GM19468 (cell line): ENCODE results near the gene PTOV1.
A peak's percentile ranks its signal among the peaks of the same experiment; 100 is the strongest.
"Not testable (repeated sequence)": the region's sequence is repeated elsewhere in the genome, so short reads cannot be mapped to it uniquely, and the experiment has no call there.

Experiments
- ATAC-seq: cut with Tn5 transposase; IDR thresholded peaks from one replicate; pipeline ENCODE4 v1.9.1; 2021; ENCODE audit warnings: mild to moderate bottlenecking, moderate library complexity, moderate number of reproducible peaks; ENCODE audit not compliant: unreplicated experiment; ENCODE audit errors: extremely low read depth

The PTOV1 gene

DNA sequence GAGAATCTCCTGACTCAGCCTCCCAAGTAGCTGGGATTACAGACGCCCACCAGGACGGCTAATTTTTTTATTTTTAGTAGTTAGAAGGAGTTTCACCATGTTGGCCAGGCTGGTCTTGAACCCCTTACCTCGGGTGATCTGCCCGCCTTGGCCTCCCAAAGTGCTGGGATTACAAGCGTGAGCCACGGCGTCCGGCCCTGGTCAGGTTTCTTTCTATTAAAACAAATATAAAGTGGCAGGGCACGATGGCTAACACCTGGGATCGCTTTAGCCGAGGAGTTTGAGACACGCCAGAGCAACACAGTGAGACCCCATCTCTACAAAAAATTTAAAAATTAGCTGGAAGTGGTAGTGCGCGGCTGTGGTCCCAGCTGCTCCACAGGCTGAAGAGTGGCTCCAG lies 34.4 kb upstream of the PTOV1 start:
- no peak for ATAC-seq

DNA sequence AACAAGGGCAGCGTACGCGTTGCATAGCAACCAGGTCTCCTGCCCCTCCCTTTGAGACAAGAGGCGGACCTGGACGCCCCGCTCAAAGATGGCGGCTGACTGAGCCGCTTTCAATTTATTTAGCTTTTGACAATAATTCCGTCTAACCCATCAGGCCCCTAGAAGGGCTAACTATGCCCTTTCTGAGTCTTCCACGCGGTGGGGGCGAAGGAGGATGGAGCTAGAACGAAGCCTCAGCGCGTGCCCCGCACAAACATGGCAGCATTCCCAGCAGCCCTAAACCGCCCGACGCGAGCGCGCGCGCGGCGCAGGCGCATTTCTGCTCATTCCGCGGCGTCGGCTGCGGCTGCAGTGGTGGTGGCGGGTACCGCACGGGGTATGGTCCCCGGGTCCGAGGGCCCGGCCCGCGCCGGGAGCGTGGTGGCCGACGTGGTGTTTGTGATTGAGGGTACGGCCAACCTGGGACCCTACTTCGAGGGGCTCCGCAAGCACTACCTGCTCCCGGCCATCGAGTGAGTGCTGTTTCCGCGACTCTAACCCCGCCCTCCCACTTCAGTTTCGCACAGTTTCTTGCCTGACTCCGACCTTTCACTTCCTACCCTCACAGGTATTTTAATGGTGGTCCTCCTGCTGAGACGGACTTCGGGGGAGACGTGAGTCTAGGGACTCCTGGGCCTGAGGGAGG lies 32.9 kb upstream of the PTOV1 start, which contains the start of gene MED25:
TSS of gene MED25 (plus strand) at position 326 of the 685 bp plus-strand sequence. CDS start at position 379, 53 bp downstream.
- ATAC-seq = peak; percentile 40

DNA sequence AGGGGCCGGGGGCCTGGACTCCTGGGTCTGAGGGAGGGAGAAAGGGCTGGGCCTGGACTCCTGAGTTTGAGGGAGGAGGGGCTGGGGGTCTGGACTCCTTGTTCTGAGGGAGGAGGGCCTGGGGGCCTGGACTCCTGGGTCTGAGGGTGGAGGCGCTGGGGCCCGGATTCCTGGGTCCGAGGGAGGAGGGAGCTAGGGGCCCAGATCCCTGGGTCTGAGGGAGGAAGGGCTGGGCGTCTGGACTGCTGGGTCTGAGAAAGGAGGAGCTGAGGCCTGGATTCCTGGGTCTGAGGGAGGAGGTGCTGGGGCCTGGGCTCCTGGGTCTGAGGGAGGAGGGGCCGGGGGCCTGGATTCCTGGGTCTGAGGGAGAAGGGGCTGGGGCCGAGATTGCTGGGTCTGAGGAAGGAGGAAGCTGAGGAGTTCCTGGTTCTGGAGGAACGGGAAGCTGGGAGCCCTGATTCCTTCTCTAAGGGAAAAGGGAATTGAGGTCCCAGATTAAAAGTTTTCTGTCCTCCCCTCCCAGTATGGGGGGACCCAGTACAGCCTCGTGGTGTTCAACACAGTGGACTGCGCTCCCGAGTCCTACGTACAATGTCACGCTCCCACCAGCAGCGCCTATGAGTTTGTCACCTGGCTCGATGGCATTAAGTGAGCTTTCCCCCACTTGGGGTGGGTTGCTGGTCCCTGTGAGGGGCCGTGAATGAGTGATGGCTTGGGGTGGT lies 32.1 kb upstream of the PTOV1 start:
- no peak for ATAC-seq

DNA sequence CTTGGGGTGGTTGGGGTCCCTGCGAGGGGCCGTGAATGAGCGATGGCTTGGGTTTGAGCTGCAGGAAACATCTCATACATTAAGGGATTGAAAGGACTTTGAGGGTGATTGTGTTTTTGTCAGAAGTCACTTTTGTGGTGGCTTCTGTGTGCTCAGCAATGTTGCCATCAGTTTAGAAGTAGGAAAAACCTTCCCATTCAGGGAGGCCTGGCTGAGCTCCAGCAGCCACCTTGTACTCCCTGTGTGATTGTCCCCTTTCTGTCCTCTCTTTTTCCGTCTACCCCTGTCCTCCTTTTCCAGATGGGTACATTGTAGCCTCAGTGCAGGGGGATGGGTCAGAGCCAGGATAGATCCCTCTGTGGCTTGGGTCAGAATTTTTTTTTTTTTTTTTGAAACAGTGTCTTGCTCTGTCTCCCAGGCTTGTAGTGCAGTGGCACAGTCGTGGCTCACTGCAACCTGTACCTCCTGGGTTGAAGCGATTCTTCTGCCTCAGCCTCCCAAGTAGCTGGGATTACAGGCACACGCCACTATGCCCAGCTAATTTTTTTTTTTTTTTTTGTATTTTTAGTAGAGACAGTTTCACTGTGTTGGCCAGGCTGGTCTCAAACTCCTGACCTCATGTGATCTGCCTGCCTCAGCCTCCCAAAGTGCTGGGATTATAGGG lies 31.4 kb upstream of the PTOV1 start:
- ATAC-seq = not testable (repeated sequence)

DNA sequence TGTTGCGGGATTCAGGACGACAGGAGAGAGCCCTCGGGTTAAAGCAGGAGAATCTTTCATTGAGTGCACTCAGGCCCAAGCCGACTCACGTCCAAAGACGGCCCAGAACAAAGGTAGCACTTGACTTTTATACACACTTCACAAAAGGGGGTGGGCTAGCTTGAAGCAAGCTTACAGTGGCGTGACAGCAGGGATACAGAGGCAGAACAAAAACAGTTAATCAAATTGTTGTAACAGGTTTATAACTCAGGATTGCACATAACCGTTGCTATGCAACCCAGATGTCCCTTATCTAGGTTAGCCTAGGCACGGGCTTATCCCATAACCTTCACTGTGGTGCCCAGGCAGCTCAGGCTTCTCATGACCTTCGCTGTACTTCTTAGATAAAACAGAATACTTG lies 30.8 kb upstream of the PTOV1 start:
- no peak for ATAC-seq

DNA sequence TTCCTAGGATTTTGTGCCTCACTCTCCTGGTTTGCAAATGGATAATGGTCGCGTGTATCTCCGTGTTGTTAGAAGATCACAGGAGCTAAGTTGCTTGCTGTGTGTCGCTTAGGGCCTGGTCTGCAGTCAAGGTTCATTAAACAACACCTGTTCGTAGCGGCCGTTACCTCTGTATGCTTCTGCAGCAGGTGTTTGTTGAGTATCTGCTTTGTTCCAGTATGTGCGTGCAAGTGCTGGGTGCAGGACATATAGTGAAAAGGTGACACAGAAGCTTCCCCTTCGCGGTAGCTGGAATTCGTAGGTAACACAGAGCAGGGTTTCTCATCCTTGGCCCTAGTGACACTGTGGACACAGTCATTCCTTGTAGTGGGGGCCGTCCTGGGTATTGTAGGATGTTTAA lies 27.5 kb upstream of the PTOV1 start:
- no peak for ATAC-seq

DNA sequence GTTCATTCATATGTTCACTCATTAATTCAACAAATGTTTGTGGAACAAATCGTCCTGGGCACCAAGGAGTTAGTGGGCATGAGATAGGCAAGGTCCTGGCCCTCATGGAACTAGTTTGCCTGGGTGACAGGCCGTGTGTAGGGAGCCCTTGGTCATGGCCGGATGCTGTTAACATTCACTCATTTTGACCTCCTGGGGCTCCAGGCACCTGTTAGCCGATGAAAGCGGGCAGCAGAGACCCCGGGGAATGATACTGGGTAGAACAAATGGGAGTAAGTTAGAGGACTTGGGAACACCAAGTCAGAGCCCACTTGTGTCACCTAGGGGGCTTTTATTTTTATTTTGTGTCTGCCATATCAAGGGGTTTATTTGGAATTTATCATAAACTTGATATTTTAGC lies 26.3 kb upstream of the PTOV1 start:
- ATAC-seq = no peak

DNA sequence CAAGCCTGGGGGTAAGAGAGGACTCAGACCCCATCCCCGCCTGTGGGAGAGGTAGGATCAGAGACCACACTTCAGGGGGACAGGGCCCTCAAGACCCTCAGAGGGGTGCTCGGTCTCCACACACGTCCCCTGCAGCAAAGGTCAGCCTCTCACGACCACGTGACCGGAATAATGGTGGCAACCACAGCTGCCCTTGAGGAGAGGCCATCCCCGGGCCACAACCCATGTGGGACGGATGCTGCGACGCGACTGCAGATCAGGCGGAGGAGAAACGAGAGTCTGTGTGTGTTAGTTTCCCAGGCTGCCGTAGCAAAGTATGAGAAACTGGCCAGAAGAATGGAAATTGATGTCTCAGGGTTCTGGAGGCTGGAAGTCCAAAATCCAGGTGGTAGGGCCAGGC lies 23.9 kb upstream of the PTOV1 start:
- ATAC-seq = no peak

DNA sequence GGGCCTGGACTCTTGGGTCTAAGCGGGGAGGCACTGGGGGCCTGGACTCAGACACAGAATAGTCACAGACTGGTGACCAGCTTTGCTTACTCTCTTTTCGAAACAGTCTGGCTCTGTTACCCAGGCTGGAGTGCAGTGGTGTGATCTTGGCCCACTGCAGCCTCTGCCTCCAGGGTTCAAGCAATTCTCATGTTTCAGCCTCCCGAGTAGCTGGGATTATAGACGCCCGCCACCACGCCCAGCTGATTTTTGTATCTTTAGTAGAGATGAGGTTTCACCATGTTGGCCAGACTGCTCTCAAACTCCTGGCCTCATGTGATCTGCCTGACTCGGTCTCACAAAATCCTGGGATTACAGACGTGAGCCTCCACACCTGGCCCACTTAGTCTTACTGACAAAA lies 21.8 kb upstream of the PTOV1 start:
- no peak for ATAC-seq

DNA sequence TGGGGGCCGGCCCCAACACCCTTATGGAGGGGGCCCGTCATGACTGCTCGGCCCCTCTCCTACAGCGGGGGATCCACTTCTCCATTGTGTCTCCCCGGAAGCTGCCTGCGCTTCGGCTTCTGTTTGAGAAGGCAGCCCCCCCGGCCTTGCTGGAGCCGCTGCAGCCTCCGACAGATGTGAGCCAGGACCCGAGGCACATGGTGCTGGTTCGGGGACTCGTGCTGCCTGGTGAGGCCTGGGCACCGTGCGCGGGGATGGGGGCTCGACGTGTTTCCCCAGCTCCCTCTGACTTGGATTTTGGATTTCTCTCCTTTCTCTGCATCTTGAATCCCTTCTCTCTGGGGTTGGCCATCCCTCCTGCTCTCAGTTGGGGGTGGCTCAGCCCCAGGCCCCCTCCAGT lies 21.2 kb upstream of the PTOV1 start:
- ATAC-seq = no peak

DNA sequence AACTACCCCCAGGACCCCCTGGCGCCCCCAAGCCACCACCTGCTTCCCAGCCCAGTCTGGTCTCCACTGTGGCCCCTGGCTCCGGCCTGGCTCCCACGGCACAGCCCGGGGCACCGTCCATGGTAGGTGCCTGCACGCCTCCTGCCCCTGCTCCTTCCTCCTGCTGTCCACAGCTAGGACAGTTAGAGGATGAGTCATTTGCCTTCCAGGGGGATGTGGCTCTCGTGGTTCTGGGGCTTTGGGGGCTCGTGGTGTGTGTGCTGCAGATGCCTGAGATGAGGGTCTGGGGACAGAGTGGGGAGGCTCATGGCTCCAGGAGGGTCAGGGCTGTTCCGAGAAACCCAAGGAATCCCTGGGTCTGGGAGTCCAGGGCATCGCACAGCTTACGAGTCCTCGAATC lies 20.2 kb upstream of the PTOV1 start:
- ATAC-seq = no peak

DNA sequence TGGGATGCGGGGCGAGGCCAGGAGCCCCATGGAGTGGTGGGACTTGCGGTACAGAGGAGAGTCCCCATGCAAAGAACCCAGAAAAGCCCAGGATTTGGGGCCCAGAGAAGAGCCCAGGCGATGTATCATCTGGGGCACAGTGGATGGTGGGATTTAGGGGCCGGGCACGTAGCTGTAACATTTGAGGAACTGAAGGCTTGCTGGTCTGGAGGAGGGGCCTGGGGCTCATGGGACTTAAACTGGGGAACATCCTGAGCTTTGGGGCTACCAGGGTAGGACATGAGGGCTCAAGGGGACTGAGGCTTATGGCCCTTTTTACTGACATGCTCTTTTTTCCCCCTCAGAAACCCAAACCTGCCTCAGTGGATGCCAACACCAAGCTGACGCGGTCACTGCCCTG lies 19.4 kb upstream of the PTOV1 start:
- no peak for ATAC-seq

DNA sequence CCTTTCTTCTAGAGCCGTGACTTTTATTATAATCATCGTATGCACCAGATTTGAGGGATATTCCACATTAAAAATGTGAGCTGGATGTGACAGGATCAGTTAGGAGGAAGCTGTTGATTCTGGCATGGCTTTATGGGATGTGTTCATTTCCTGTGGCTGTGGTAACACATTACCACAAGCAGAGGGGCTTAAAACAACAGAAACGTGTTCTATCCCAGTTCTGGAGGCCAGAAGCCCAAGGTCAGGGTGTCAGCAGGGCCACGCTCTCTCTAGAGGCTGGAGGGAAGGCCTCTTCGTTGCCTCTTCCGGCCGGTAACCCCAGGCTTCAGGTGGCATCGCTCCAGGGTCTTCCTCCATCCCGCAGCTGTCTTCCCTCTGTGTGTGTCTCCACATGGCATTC lies 18.4 kb upstream of the PTOV1 start:
- ATAC-seq = no peak

DNA sequence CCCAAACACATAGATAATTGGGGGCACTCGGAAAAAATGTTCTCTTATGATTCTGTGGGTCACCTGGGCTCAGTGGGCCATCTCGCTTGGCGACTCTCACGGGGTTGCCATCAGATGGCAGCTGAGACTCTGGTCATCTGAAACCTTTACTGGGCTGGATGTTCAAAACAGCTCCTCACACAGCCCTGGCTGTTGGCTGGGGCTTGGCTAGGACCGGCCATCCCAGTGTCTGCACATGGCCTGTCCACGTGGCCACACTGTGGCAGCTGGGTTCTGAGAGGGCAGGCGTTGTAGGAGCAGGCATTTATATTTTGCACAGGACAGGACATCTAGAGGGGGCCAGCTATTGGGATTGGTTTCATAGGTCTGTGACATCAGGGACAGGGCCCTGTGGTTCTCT lies 17.4 kb upstream of the PTOV1 start:
- ATAC-seq = no peak

DNA sequence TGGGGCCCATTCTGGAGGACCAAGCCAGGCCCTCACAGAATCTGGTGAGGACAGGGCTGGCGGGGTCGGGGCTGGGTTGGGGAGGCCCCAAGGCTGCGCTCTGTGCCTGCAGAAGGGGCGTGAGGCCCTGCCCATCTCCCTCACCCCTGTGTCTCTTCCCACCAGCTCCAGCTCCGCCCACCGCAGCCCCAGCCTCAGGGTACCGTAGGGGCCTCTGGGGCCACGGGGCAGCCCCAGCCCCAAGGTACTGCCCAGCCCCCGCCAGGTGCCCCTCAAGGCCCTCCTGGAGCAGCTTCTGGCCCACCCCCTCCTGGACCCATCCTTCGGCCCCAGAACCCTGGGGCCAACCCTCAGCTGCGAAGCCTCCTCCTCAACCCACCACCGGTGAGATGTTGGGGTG lies 15.4 kb upstream of the PTOV1 start:
- ATAC-seq = no peak

DNA sequence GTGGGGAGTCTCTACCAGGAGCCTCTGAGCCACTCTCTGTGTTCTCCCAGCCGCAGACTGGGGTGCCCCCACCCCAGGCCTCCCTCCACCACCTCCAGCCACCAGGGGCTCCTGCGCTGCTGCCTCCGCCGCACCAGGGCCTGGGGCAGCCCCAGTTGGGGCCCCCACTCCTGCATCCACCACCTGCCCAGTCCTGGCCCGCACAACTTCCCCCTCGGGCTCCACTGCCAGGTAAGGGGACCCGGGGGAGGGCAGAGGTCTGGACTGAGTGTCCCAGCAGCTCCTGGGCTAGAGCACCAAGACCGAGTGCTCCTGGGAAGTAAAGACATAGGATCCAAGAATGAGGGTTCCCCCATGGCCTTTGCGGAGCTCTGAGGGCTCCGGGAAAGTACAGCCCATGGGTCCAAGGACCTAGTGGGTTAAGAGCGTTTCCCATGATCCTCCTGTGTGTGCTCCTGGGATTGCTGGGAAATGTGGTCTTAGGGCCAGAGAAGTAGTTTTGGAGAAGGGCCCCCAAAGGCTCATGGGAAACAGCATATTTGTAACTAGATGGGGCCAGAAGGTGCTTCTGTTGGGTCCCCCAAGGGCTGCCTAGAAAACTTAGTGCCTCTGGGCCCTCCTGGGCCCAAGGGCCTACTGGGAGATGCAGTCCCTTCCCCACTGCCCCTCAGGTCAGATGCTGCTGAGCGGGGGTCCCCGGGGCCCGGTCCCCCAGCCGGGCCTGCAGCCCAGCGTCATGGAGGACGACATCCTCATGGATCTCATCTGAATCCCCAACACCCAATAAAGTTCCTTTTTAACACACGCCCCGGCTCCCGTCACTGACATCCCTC lies 14.6 kb upstream of the PTOV1 start:
- no peak for ATAC-seq

DNA sequence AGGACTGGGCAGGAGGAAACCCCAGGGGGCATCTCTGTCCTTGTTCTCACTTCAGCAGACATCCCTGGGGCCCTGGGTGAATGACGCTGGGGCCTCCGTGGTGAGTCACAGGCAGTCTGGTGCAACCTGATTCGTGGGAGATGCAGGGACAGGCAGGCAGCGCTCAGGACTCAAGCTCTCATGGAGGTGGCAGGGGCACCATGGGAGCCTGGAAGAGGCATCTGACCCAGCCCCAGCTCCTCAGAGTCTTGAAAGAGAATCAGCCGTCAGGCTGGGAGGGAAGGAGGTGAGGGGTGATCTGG lies 14.0 kb upstream of the PTOV1 start:
- no peak for ATAC-seq

DNA sequence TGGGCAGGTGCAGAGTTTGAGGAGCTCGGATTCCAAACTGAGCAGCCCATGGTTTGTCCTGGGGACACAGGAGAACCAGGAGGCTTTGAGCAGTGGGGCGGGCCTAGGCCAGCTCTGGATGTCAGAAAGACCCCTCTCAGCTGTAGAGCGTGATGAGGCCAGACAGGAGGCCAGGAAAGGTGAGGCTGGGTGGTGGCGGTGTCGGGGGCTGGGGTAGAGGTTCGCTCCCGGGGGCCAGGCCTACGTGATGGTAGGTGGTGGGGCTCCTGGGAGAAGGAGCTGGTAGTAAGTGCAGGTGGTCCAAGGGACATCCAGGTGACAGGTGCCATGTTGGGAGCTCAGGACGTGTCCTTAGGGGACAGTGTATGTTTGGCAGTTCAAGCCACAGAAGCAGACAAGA lies 13.5 kb upstream of the PTOV1 start:
- ATAC-seq = no peak

DNA sequence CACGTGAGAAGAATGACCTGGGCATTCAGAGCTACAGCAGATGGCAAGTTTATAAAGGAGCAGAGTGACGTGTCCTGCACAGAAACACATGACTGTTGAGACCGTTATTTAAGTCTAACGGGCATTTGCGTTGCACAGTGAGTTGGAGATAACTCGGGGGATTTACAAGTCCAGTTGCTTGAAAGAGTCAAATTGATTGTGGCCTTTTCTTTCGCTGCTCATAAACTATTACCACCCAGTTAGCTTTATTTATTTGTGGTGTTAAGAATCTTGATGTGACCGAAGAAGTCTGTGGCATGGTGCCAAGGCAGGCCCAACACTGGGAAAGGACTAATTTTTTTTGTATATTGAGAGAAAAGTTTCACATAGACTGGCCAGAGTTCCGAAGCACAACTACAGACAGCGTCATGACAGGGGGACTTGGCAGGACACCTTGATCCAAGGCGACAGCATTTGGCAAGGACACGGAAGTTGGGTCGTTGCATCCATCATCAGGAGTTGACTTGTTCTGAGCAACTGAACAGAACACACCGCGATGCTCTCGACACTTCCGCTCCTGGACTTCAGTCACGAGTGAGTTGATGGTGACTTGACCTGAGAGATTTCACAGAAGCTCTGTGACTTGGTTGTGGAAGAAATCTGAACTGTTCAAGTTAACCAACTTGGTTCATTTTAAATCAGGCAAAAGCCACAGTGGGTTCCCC lies 11.9 kb upstream of the PTOV1 start:
- ATAC-seq = no peak

DNA sequence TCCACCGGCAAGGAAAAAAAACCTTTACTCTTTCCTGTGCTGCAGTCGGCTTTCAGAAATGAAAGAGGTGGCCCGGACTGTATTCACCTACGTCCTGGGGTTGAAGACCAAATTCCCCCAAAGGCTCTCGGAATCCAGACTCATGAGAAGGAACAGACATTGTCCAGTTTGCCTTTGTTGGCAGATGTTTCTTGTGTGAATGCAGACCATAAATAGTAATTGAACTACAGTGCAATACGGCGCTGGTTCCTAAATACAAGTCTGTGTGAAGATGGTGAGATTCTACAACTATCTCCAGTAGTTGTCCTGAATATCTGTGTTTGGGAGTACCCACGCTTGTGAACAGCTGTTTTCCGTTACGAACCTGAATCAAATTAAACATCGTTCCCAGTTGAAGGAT lies 11.2 kb upstream of the PTOV1 start:
- no peak for ATAC-seq
